Adrenal gland (tissue), 12 donors: ENCODE measurements around the gene LY6G6D. TPM values are rescaled to one million over a fixed set of nuclear protein-coding genes. Genes with fewer than 3 reads are reported as not detected.

Source experiments
- DNase-seq, 7 donors: peaks; one replicate each; pipeline ENCODE4 v3.0.0-alpha.2; 2019 to 2020
- H3K27ac ChIP-seq, 5 donors: fragments of 200-600 bp; sonication (generic) in 4 of 5; 1 replicate in 3 of 5; 2 replicates in 2 of 5; pipeline versions ENCODE4 v1.5.1 to v1.8.0; 2016 to 2020; ENCODE audit warnings: mild to moderate bottlenecking in 1 of 5
- H3K27me3 ChIP-seq: fragments of 200-600 bp; 2 replicates; pipeline ENCODE4 v1.8.0; 2021
- H3K36me3 ChIP-seq, 2 donors: fragments of 200-600 bp; replicated peaks in 1 of 2; 1 replicate in 1 of 2; 2 replicates in 1 of 2; pipeline versions ENCODE4 v1.5.1 to v1.8.0; 2018 to 2022
- H3K4me1 ChIP-seq, 2 donors: fragments of 200-600 bp; replicated peaks in 1 of 2; 1 replicate in 1 of 2; 2 replicates in 1 of 2; pipeline versions ENCODE4 v1.5.1 to v1.8.0; 2018 to 2021
- H3K4me3 ChIP-seq, 4 donors: fragments of 200-600 bp; sonication (generic) in 3 of 4; one replicate each; pipeline ENCODE4 v1.5.1; 2016 to 2018
- H3K9me3 ChIP-seq, 3 donors: fragments of 200-600 bp; sonication (generic) in 1 of 3; replicated peaks in 1 of 3; 1 replicate in 2 of 3; 2 replicates in 1 of 3; pipeline versions ENCODE4 v1.5.1 to v1.8.0; 2016 to 2021
- CTCF ChIP-seq, 6 experiments: fragments of 450-650 bp in 4 of 6; fragments of 200-600 bp in 2 of 6; sonication (generic) in 1 of 6; IDR thresholded peaks; 1 replicate in 5 of 6; 2 replicates in 1 of 6; pipeline versions ENCODE4 v1.5.1 to v1.8.0; 2016 to 2021; ENCODE audit warnings: antibody characterized with exemption in 6 of 6, mild to moderate bottlenecking in 2 of 6, moderate library complexity in 1 of 6
- POLR2A ChIP-seq, 2 donors: fragments of 450-650 bp; IDR thresholded peaks; one replicate each; pipeline ENCODE4 v1.6.1; 2017; ENCODE audit warnings: antibody characterized with exemption in 2 of 2, mild to moderate bottlenecking in 2 of 2, moderate library complexity in 1 of 2
- WGBS, 4 donors: extraction: QIAGEN DNeasy Blood & Tissue Kit in 2 of 4; methylation state at CpG; one replicate each; pipeline versions ENCODE4 v1.1.5 to v1.1.7; 2013 to 2017; 5-methylcytosine and 5-hydroxymethylcytosine counted together
- intact Hi-C, 2 donors: fragments of 100-400 bp; cut with DNase I; formaldehyde crosslinking; loops; one replicate each; pipeline versions ENCODE4 v1.14.1 to v1.15.0; 2022 to 2023
- polyA plus RNA-seq, 3 donors: library from polyadenylated mRNA; stranded (reverse); fragments of 200-250 nt in 2 of 3; fragments of 350-450 nt in 1 of 3; fragmentation: Illumina TruSeq in 1 of 3; extraction: RNeasy Lipid Tissue Mini Kit (QIAGEN cat#74804) in 1 of 3; gene quantifications; one replicate each; pipeline ENCODE4 v1.2.3, GENCODE V29; 2013 to 2014
- total RNA-seq, 9 donors: library from RNA; depleted of rRNA in 4 of 9; stranded (reverse); fragments of >200 nt in 4 of 9; fragments of 120-200 nt in 1 of 9; fragmentation: NEBNext Ultra II Directional in 1 of 9; extraction: Animal tissue kit (Norgen Biotek cat#: 25700) in 1 of 9; gene quantifications; one replicate each; pipeline versions ENCODE4 v1.1.0 to v1.2.4, GENCODE V29; 2013 to 2023
- donor health status: healthy with polysubstance abuse.
- donor health status: Bipolar disorder and iron deficiency.
- donor health status: DM: yes; HTN: yes; CAD: no.
- donor health status: DM: no; HTN: no; CAD: no.
- donor health status: DM: no; HTN: no; CAD: no.
- donor health status: DM: yes; HTN: yes; CAD: no.

LY6G6D gene
- total and polyA plus RNA-seq, 12 donors, result not detected

- DNase-seq, result no peak
- H3K36me3 ChIP-seq, result no peaks in the 10 kb centered on the region
- H3K4me3 ChIP-seq, result no peak overlapping the region
- 94 to 98% (median 96%) methylated on average over 4 to 8 of the region's 8 CpGs for WGBS, 4 donors
- H3K4me1 ChIP-seq, result no peaks in the 10 kb centered on the region
- intact Hi-C loops, result no loop called here
- H3K27ac ChIP-seq, result no peak overlapping the region
- TF ChIP-seq CTCF (IDR thresholded peaks at IDR 0.05), result no peak
- TF ChIP-seq POLR2A (IDR thresholded peaks at IDR 0.05), result no peak
- no peaks in the 10 kb centered on the region for H3K27me3 ChIP-seq
- no peaks in the 10 kb centered on the region for H3K9me3 ChIP-seq
Measured at GRCh38 chr6:31761343-31761742, 46.2 kb downstream of the LY6G6D start.

- TF ChIP-seq CTCF (IDR thresholded peaks at IDR 0.05), result no peak
- no peak for TF ChIP-seq POLR2A (IDR thresholded peaks at IDR 0.05)
- 80 to 92% (median 84%) methylated on average over 4 of the region's 4 CpGs for WGBS, 4 donors
- Histone ChIP-seq H3K9me3 (no peaks in the 10 kb centered on the region), H3K4me3 (no peak within 1 kb of the TSS), H3K27ac (peak within 1 kb of the TSS in 1 of 5 donors; percentile 1), H3K4me1 (no peaks in the 10 kb centered on the region), H3K36me3 (no peaks in the 10 kb centered on the region), H3K27me3 (no peaks in the 10 kb centered on the region)
- intact Hi-C loops, result no loop called here
- DNase-seq, result no peak
Measured at GRCh38 chr6:31762356-31762755, 47.2 kb downstream of the LY6G6D start, which contains the start of gene SAPCD1. SAPCD1 (plus strand) TSS chr6:31762656; CDS start chr6:31763055, 399 bp downstream.

GRCh38 chr6:31762878-31763618 lies 47.9 kb downstream of the LY6G6D start:
- Histone ChIP-seq H3K4me3 (no peak overlapping the region), H3K4me1 (no peaks in the 10 kb centered on the region), H3K9me3 (no peaks in the 10 kb centered on the region), H3K36me3 (no peaks in the 10 kb centered on the region), H3K27me3 (no peaks in the 10 kb centered on the region), H3K27ac (peak overlapping the region in 1 of 5 donors; percentile 1)
- TF ChIP-seq POLR2A (IDR thresholded peaks at IDR 0.05), result no peak
- TF ChIP-seq CTCF (IDR thresholded peaks at IDR 0.05), result no peak
- no peak for DNase-seq
- WGBS, 4 donors, result 69 to 85% (median 77%) methylated on average over 2 to 8 of the region's 8 CpGs
- intact Hi-C loops, result no loop called here

GRCh38 chr6:31763619-31763940 lies 48.4 kb downstream of the LY6G6D start:
- intact Hi-C loops, result no loop called here
- no peaks in the 10 kb centered on the region for H3K9me3 ChIP-seq
- H3K27me3 ChIP-seq, result no peaks in the 10 kb centered on the region
- H3K27ac ChIP-seq, result peak overlapping the region in 1 of 5 donors; percentile 1
- TF ChIP-seq CTCF (IDR thresholded peaks at IDR 0.05) (no peak), POLR2A (IDR thresholded peaks at IDR 0.05) (no peak)
- no peak for DNase-seq
- no peaks in the 10 kb centered on the region for H3K36me3 ChIP-seq
- H3K4me1 ChIP-seq, result no peaks in the 10 kb centered on the region
- no peak overlapping the region for H3K4me3 ChIP-seq
- WGBS, 4 donors, result 33 to 73% (median 44%) methylated on average over 1 of the region's 1 CpG
